H1 (cell line): ENCODE measurements around the gene GPC6. TPM values are rescaled to one million over a fixed set of nuclear protein-coding genes. Genes with fewer than 3 reads are reported as not detected.

Experiments
- CTCF ChIA-PET: fragments of 300-600 bp; sonication (Branson Sonifier 250); formaldehyde crosslinking; loops from one replicate; lab custom pipeline; 2021; ENCODE audit not compliant: partially characterized antibody; lab: Charles Lee
- POLR2A ChIA-PET: fragments of 300-600 bp; sonication (Branson Sonifier 250); formaldehyde crosslinking; loops from one replicate; lab custom pipeline; 2021; ENCODE audit warnings: inconsistent platforms; ENCODE audit not compliant: partially characterized antibody; lab: Charles Lee
- DNase-seq, 2 experiments: peaks; one replicate each; pipeline versions ENCODE4 v3.0.0 to v3.0.0-alpha.2; 2010 to 2022; ENCODE audit warnings: low spot score in 2 of 2, low read depth in 1 of 2, mixed read lengths in 1 of 2
- FAIRE-seq: peaks from 2 replicates; lab custom pipeline; 2011; peaks lifted over from hg19 to GRCh38; lab: Jason Lieb, UNC
- H2AFZ ChIP-seq: 2 replicates; pipeline ENCODE4 v1.8.1; 2012; ENCODE audit warnings: low read length, inconsistent platforms
- H2AK5ac ChIP-seq: 2 replicates; pipeline ENCODE4 v1.6.1; 2013; ENCODE audit warnings: low read depth, low read length
- H2BK120ac ChIP-seq: replicated peaks from 2 replicates; pipeline ENCODE3; 2013; ENCODE audit warnings: low read depth, low read length, inconsistent platforms
- H2BK12ac ChIP-seq: 2 replicates; pipeline ENCODE4 v1.6.1; 2013; ENCODE audit warnings: low read depth, low read length
- H2BK15ac ChIP-seq: 2 replicates; pipeline ENCODE4 v1.6.1; 2013; ENCODE audit warnings: low read length
- H2BK20ac ChIP-seq: 2 replicates; pipeline ENCODE4 v1.6.1; 2013; ENCODE audit warnings: low read length
- H2BK5ac ChIP-seq: 2 replicates; pipeline ENCODE4 v1.6.1; 2013; ENCODE audit warnings: low read depth, low read length
- H3K14ac ChIP-seq: 2 replicates; pipeline ENCODE4 v1.6.1; 2013; ENCODE audit warnings: inconsistent platforms; ENCODE audit not compliant: insufficient read length
- H3K18ac ChIP-seq: 2 replicates; pipeline ENCODE4 v1.6.1; 2013; ENCODE audit warnings: low read length; ENCODE audit errors: extremely low read depth
- H3K23ac ChIP-seq: 2 replicates; pipeline ENCODE4 v1.6.1; 2013; ENCODE audit warnings: inconsistent platforms; ENCODE audit not compliant: insufficient read length
- H3K23me2 ChIP-seq: 2 replicates; pipeline ENCODE4 v1.6.1; 2013; ENCODE audit warnings: low read depth, low read length
- H3K27ac ChIP-seq: 2 replicates; pipeline ENCODE4 v1.6.1; 2011; ENCODE audit warnings: low read depth, low read length, inconsistent platforms
- H3K27me3 ChIP-seq, 4 experiments: replicated peaks in 1 of 4; 1 replicate in 1 of 4; 2 replicates in 3 of 4; pipeline versions ENCODE4 v1.6.1 to v1.8.1; 2011 to 2013; ENCODE audit warnings: low read length in 3 of 4, mild to moderate bottlenecking in 3 of 4, inconsistent platforms in 2 of 4, mixed read lengths in 2 of 4, moderate library complexity in 1 of 4; ENCODE audit not compliant: control insufficient read depth in 3 of 4, insufficient read depth in 3 of 4; ENCODE audit errors: extremely low read depth in 1 of 4
- H3K36me3 ChIP-seq, 4 experiments: 2 replicates each; pipeline versions ENCODE4 v1.6.1 to v1.8.1; 2011 to 2013; ENCODE audit warnings: mild to moderate bottlenecking in 4 of 4, low read length in 3 of 4, moderate library complexity in 2 of 4, control low read depth in 1 of 4, inconsistent platforms in 1 of 4; ENCODE audit not compliant: insufficient read depth in 4 of 4, control insufficient read depth in 2 of 4
- H3K4ac ChIP-seq: replicated peaks from 2 replicates; pipeline ENCODE3; 2013; ENCODE audit warnings: low read length, low read depth, mixed read lengths, inconsistent platforms; ENCODE audit not compliant: insufficient read length
- H3K4me1 ChIP-seq, 4 experiments: replicated peaks in 1 of 4; 1 replicate in 1 of 4; 2 replicates in 3 of 4; pipeline versions ENCODE4 v1.6.1 to v1.8.1; 2011 to 2013; ENCODE audit warnings: low read length in 3 of 4, inconsistent platforms in 2 of 4, mixed read lengths in 1 of 4; ENCODE audit not compliant: insufficient read depth in 4 of 4, control insufficient read depth in 3 of 4
- H3K4me2 ChIP-seq, 2 experiments: 2 replicates each; pipeline versions ENCODE4 v1.6.1 to v1.8.1; 2011 to 2013; ENCODE audit warnings: low read depth in 2 of 2, low read length in 2 of 2, control low read depth in 1 of 2, inconsistent platforms in 1 of 2, mild to moderate bottlenecking in 1 of 2; ENCODE audit not compliant: insufficient read depth in 1 of 2
- H3K4me3 ChIP-seq, 4 experiments: fragments of 200-600, 300-600 bp in 1 of 4; sonication (generic), shearing (Covaris generic), sonication (Bioruptor Twin) in 1 of 4; 2 replicates each; pipeline versions ENCODE4 v1.5.1 to v1.8.1; 2011 to 2016; ENCODE audit warnings: low read length in 4 of 4, low read depth in 3 of 4, control low read depth in 2 of 4, inconsistent platforms in 2 of 4, mild to moderate bottlenecking in 2 of 4, mixed read lengths in 1 of 4, moderate library complexity in 1 of 4; ENCODE audit not compliant: insufficient read depth in 2 of 4; ENCODE audit errors: extremely low read depth in 1 of 4
- H3K56ac ChIP-seq: replicated peaks from 2 replicates; pipeline ENCODE3; 2013; ENCODE audit warnings: low read depth, mild to moderate bottlenecking, mixed read lengths, low read length, inconsistent platforms; ENCODE audit not compliant: insufficient read length
- H3K79me1 ChIP-seq: 2 replicates; pipeline ENCODE4 v1.6.1; 2013; ENCODE audit warnings: low read depth, low read length, control low read depth
- H3K79me2 ChIP-seq, 2 experiments: 2 replicates each; pipeline versions ENCODE4 v1.6.1 to v1.8.1; 2012 to 2013; ENCODE audit warnings: low read length in 2 of 2, mild to moderate bottlenecking in 2 of 2, inconsistent platforms in 1 of 2; ENCODE audit not compliant: insufficient read depth in 2 of 2, control insufficient read depth in 1 of 2
- H3K9ac ChIP-seq, 4 experiments: replicated peaks in 1 of 4; 1 replicate in 1 of 4; 2 replicates in 3 of 4; pipeline versions ENCODE4 v1.6.1 to v1.8.1; 2011 to 2013; ENCODE audit warnings: low read depth in 3 of 4, low read length in 3 of 4, control low read depth in 2 of 4, mild to moderate bottlenecking in 2 of 4, moderate library complexity in 2 of 4, inconsistent platforms in 1 of 4; ENCODE audit errors: extremely low read depth in 1 of 4
- H3K9me3 ChIP-seq, 2 experiments: 2 replicates each; pipeline versions ENCODE4 v1.6.1 to v1.8.1; 2012 to 2013; ENCODE audit warnings: mild to moderate bottlenecking in 2 of 2, moderate library complexity in 2 of 2, control low read depth in 1 of 2, inconsistent platforms in 1 of 2, low read depth in 1 of 2, low read length in 1 of 2, mixed read lengths in 1 of 2; ENCODE audit not compliant: insufficient read depth in 2 of 2
- H4K20me1 ChIP-seq, 2 experiments: replicated peaks in 1 of 2; 2 replicates each; pipeline versions ENCODE3 to v1.8.1; 2011 to 2013; ENCODE audit warnings: inconsistent platforms in 2 of 2, low read length in 2 of 2, mild to moderate bottlenecking in 1 of 2; ENCODE audit not compliant: insufficient read depth in 2 of 2, control insufficient read depth in 1 of 2
- H4K5ac ChIP-seq: 2 replicates; pipeline ENCODE4 v1.6.1; 2013; ENCODE audit warnings: low read length, low read depth, mixed read lengths, inconsistent platforms; ENCODE audit not compliant: insufficient read length
- H4K8ac ChIP-seq: 2 replicates; pipeline ENCODE4 v1.8.0; 2013; ENCODE audit warnings: mild to moderate bottlenecking, moderate library complexity, low read length, inconsistent platforms; ENCODE audit not compliant: insufficient read depth; ENCODE audit errors: extremely low read depth
- H4K91ac ChIP-seq: replicated peaks from 2 replicates; pipeline ENCODE3; 2013; ENCODE audit warnings: low read length, mixed read lengths, inconsistent platforms; ENCODE audit not compliant: insufficient read length
- CHD2 ChIP-seq: IDR thresholded peaks from 2 replicates; pipeline ENCODE4 v1.6.1; 2012; ENCODE audit warnings: low read length, improper control_type of control experiment
- CREB1 ChIP-seq: IDR thresholded peaks from 2 replicates; pipeline ENCODE4 v1.6.1; 2012; ENCODE audit warnings: inconsistent platforms
- CTBP2 ChIP-seq: IDR thresholded peaks from 2 replicates; pipeline ENCODE4 v1.7.0; 2011; ENCODE audit warnings: borderline replicate concordance, mild to moderate bottlenecking, moderate library complexity, mixed read lengths, low read length; ENCODE audit not compliant: insufficient read depth, insufficient read length
- GABPA ChIP-seq: IDR thresholded peaks from 2 replicates; pipeline ENCODE4 v1.6.1; 2011; ENCODE audit warnings: mild to moderate bottlenecking, low read length, moderate library complexity, borderline replicate concordance; ENCODE audit not compliant: insufficient read depth
- GTF2F1 ChIP-seq: IDR thresholded peaks from 2 replicates; pipeline ENCODE4 v1.6.1; 2012; ENCODE audit warnings: low read depth, low read length, improper control_type of control experiment, borderline replicate concordance
- HDAC6 ChIP-seq: IDR thresholded peaks from one replicate; pipeline ENCODE4 v1.7.1; 2012; ENCODE audit warnings: low read depth, mild to moderate bottlenecking, inconsistent platforms, low read length, moderate library complexity
- NANOG ChIP-seq: IDR thresholded peaks from 2 replicates; pipeline ENCODE4 v1.6.1; 2011; ENCODE audit warnings: low read length, low read depth, mild to moderate bottlenecking, inconsistent platforms; ENCODE audit not compliant: insufficient read depth, poor library complexity, severe bottlenecking
- RFX5 ChIP-seq: IDR thresholded peaks from 2 replicates; pipeline ENCODE4 v1.6.1; 2011; ENCODE audit warnings: low read depth, low read length, improper control_type of control experiment, borderline replicate concordance
- SIN3A ChIP-seq, 2 experiments: IDR thresholded peaks in 1 of 2; conservative IDR thresholded peaks in 1 of 2; 2 replicates each; pipeline ENCODE4 v1.6.1; 2011 to 2012; ENCODE audit warnings: low read length in 2 of 2, improper control_type of control experiment in 1 of 2, low read depth in 1 of 2, mild to moderate bottlenecking in 1 of 2
- SIRT6 ChIP-seq: IDR thresholded peaks from one replicate; pipeline ENCODE4 v1.7.1; 2012; ENCODE audit warnings: low read length, inconsistent platforms
- SIX5 ChIP-seq: IDR thresholded peaks from 2 replicates; pipeline ENCODE4 v1.6.1; 2011; ENCODE audit warnings: mild to moderate bottlenecking, low read depth, low read length
- SP1 ChIP-seq: IDR thresholded peaks from 2 replicates; pipeline ENCODE4 v1.6.1; 2011; ENCODE audit warnings: low read depth, low read length
- TCF12 ChIP-seq: IDR thresholded peaks from 2 replicates; pipeline ENCODE4 v1.6.1; 2011; ENCODE audit warnings: low read depth, mild to moderate bottlenecking, low read length
- polyA plus RNA-seq, 7 experiments: library from polyadenylated mRNA; depleted of rRNA in 3 of 7; stranded (reverse) in 5 of 7; unstranded in 2 of 7; fragments of >200 nt in 5 of 7; fragments of 200-250 nt in 2 of 7; gene quantifications; 1 replicate in 5 of 7; 2 replicates in 1 of 7; 4 replicates in 1 of 7; pipeline versions ENCODE4 v1.2.1 to v1.2.3, GENCODE V29; 2011 to 2013; ENCODE audit warnings: missing spikeins in 2 of 7, mixed read lengths in 2 of 7
- total RNA-seq: library from RNA; stranded (reverse); fragmentation: NEBNext Ultra II Directional; extraction: Animal tissue kit (Norgen Biotek cat#: 25700); gene quantifications from 2 replicates; pipeline ENCODE4 v1.2.1, GENCODE V29; 2021

Gene GPC6
- total and polyA plus RNA-seq, 2 of the 8 experiments (the other 6 are each of a cell fraction or from before 2014, with no cell fraction given): 5.4 to 12.0 TPM

DNA sequence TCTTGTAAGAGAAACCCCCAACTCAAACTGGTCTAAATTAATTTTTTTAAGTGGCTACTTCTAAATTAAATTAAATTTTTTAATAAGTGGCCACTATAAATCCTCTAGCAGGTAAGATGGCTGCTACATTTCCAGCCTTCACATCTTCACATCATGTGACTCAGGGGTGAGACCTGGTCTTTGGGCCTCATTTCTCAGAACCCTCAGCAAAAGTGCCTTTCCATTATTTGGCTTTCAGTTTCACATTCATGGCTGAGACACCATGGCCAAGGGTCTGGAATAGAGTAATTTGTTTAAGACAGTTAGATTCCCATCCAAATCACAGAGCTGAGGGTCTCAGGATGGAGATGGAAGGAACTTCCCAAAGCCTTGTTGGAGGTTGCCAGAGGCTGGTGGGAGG lies 1205.4 kb downstream of the GPC6 start:
- Histone ChIP-seq H3K79me2 (no peaks in the 10 kb centered on the region), H4K5ac (no peak overlapping the region), H2BK120ac (no peak overlapping the region), H3K27me3 (no peaks in the 10 kb centered on the region; a peak in 1 of 7 replicates), H3K4me3 (no peak overlapping the region), H2BK5ac (no peak overlapping the region), H2BK20ac (no peak overlapping the region), H3K79me1 (no peaks in the 10 kb centered on the region), H3K56ac (no peak overlapping the region), H3K4ac (no peak overlapping the region), H3K23me2 (no peaks in the 10 kb centered on the region), H3K27ac (no peak overlapping the region), H3K36me3 (no peaks in the 10 kb centered on the region), H3K23ac (no peak overlapping the region), H3K18ac (no peak overlapping the region), H3K14ac (no peak overlapping the region), H4K8ac (no peak overlapping the region), H4K91ac (no peak overlapping the region), H3K9ac (no peak overlapping the region), H4K20me1 (no peaks in the 10 kb centered on the region), H3K9me3 (no peaks in the 10 kb centered on the region), H2AFZ (no peak overlapping the region), H3K4me2 (no peak overlapping the region), H2AK5ac (no peak overlapping the region), H3K4me1 (peaks cover 0 to 3% (median under 1%) of the 10 kb centered on the region in 4 experiments; a peak in 2 of 7 replicates), H2BK15ac (no peak overlapping the region), H2BK12ac (no peak overlapping the region)
- CTCF ChIA-PET: interaction anchor here (0.7 to 12.2 kb wide), 6 partner anchors 17 to 1580 kb away, joined by 3 to 121 read pairs (median 4); no protein-coding TSS in a partner anchor
- no peak for FAIRE-seq
- TF ChIP-seq SIX5 (no peak), RFX5 (no peak), SP1 (no peak), TCF12 (no peak), GTF2F1 (no peak), NANOG (no peak), CTBP2 (no peak), SIN3A (conservative IDR thresholded peaks at IDR 0.05 in 1 of 2, IDR thresholded peaks at IDR 0.05 in 1 of 2; ENCODE audit: low read depth in 1 of 2, low read length in 2 of 2) (no peak), SIRT6 (no peak), CHD2 (no peak), HDAC6 (no peak), CREB1 (no peak), GABPA (no peak)
- POLR2A ChIA-PET: interaction anchor here (1.4 kb wide), 1 partner anchor 14 kb away, joined by 3 read pairs; no protein-coding TSS in a partner anchor
- no peak for DNase-seq
